Measurements from ENCODE around the gene DNAH10. TPM values are rescaled to one million over a fixed set of nuclear protein-coding genes. Genes with fewer than 3 reads are reported as not detected.

DNAH10 gene
- total RNA-seq, 1 experiment from 2014 or later: 0.17 TPM

- Histone ChIP-seq H2BK15ac (ENCODE audit: low read depth, low read length) (no peak overlapping the region), H3K27ac (ENCODE audit: insufficient read length, low read depth, low read length) (no peak overlapping the region), H3T11ph (ENCODE audit: low read length) (no peak overlapping the region), H3K9ac (ENCODE audit: extremely low read depth, insufficient read length, low read length) (no peak overlapping the region), H3K27me3 (ENCODE audit: insufficient read depth, low read length) (no peaks in the 10 kb centered on the region), H3K79me1 (ENCODE audit: insufficient read depth, low read depth, low read length, poor library complexity, severe bottlenecking) (no peaks in the 10 kb centered on the region), H3K18ac (ENCODE audit: insufficient read length, low read depth, low read length) (no peak overlapping the region), H3K4me2 (ENCODE audit: insufficient read depth, insufficient read length, low read length) (no peak overlapping the region), H4K91ac (ENCODE audit: insufficient read length, low read depth, low read length) (no peak overlapping the region), H2AFZ (ENCODE audit: low read length) (no peak overlapping the region), H2BK20ac (ENCODE audit: low read depth, low read length, poor library complexity, severe bottlenecking) (no peak overlapping the region), H2BK5ac (ENCODE audit: insufficient read length, low read length) (no peak overlapping the region), H4K5ac (ENCODE audit: insufficient read length, low read depth, low read length) (no peak overlapping the region), H2BK120ac (ENCODE audit: low read depth, low read length, poor library complexity, severe bottlenecking) (no peak overlapping the region), H3K9me3 (ENCODE audit: control insufficient read depth, low read depth, low read length) (no peaks in the 10 kb centered on the region), H4K20me1 (ENCODE audit: control insufficient read depth, insufficient read depth, insufficient read length) (no peaks in the 10 kb centered on the region), H2BK12ac (ENCODE audit: insufficient read length, low read depth, low read length) (no peak overlapping the region), H3K79me2 (ENCODE audit: insufficient read depth, low read length) (no peaks in the 10 kb centered on the region), H3K14ac (ENCODE audit: insufficient read depth, low read length) (no peak overlapping the region), H2AK5ac (ENCODE audit: insufficient read length, low read length) (no peak overlapping the region), H4K8ac (replicated peaks; ENCODE audit: insufficient read length, low read depth, low read length) (no peak overlapping the region), H3K23me2 (ENCODE audit: insufficient read length, low read depth, low read length, poor library complexity, severe bottlenecking) (peaks cover 13% of the 10 kb centered on the region), H3K4me1 (ENCODE audit: insufficient read depth, low read length) (no peaks in the 10 kb centered on the region), H3K23ac (ENCODE audit: insufficient read length, low read depth, low read length) (no peak overlapping the region), H3K56ac (ENCODE audit: insufficient read length, low read depth, low read length) (no peak overlapping the region), H3K4ac (ENCODE audit: low read depth, low read length) (no peak overlapping the region)
- TF ChIP-seq CTCF (conservative IDR thresholded peaks at IDR 0.05): no peak
- Mint-ChIP-seq H3K9me3 (no peaks in the 10 kb centered on the region), H3K4me3 (no peak overlapping the region; a peak in 1 of 5 replicates), H3K27ac (no peak overlapping the region), H3K4me1 (peaks cover 8 to 9% of the 10 kb centered on the region in 2 experiments), H3K36me3 (ENCODE audit: insufficient read depth in 1 of 3, low read depth in 3 of 3) (peaks cover 0 to 6% (median 0%) of the 10 kb centered on the region in 3 experiments; a peak in 3 of 7 replicates), H3K27me3 (ENCODE audit: low read depth) (peaks cover 22% of the 10 kb centered on the region)
- WGBS (ENCODE audit: extremely low coverage, insufficient read length, low lambda C conversion rate): 100% methylated on average over 1 of the region's 12 CpGs
- no peak for DNase-seq
Measured at GRCh38 chr12:123764109-123764508, 2.0 kb downstream of the DNAH10 start.

Data from H9 (cell line).